ENCODE results near the gene ACOX3.

The ACOX3 gene

DNA sequence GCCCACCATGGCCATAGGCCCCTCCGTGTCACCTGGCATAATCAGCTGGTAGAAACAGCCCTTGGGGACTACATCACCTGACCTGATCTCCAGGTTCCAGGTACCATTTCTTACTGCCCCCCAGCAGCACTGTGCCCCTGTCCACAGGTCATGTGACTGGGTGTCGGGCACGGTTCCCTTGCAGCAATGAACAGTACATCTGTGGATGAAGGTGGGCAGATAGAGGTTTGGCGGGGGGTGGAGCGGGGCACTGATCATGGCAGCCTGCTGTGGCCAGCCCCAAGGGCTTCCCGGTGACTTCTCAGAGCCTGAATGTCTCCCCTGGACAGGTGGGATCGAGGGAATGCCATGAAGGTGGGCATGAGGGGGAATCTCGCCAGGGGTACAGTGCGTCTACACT, 37.8 kb upstream of the ACOX3 start:
- no peaks in the 10 kb centered on the region for H3K9me3 ChIP-seq
- peaks cover 26% of the 10 kb centered on the region for H3K36me3 ChIP-seq
- H3K4me3 ChIP-seq (ENCODE audit: low read depth in 1 of 2, low read length in 1 of 2), result no peak overlapping the region
- no peaks in the 10 kb centered on the region for H3K4me1 ChIP-seq (ENCODE audit: control insufficient read depth in 1 of 2, insufficient read depth in 1 of 2, low read depth in 1 of 2, low read length in 1 of 2)
- no peak overlapping the region for H3K27ac ChIP-seq
- TF ChIP-seq, protein P1, sequence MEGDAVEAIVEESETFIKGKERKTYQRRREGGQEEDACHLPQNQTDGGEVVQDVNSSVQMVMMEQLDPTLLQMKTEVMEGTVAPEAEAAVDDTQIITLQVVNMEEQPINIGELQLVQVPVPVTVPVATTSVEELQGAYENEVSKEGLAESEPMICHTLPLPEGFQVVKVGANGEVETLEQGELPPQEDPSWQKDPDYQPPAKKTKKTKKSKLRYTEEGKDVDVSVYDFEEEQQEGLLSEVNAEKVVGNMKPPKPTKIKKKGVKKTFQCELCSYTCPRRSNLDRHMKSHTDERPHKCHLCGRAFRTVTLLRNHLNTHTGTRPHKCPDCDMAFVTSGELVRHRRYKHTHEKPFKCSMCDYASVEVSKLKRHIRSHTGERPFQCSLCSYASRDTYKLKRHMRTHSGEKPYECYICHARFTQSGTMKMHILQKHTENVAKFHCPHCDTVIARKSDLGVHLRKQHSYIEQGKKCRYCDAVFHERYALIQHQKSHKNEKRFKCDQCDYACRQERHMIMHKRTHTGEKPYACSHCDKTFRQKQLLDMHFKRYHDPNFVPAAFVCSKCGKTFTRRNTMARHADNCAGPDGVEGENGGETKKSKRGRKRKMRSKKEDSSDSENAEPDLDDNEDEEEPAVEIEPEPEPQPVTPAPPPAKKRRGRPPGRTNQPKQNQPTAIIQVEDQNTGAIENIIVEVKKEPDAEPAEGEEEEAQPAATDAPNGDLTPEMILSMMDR (IDR thresholded peaks at IDR 0.05), result no peak
- no peaks in the 10 kb centered on the region for H3K27me3 ChIP-seq

DNA sequence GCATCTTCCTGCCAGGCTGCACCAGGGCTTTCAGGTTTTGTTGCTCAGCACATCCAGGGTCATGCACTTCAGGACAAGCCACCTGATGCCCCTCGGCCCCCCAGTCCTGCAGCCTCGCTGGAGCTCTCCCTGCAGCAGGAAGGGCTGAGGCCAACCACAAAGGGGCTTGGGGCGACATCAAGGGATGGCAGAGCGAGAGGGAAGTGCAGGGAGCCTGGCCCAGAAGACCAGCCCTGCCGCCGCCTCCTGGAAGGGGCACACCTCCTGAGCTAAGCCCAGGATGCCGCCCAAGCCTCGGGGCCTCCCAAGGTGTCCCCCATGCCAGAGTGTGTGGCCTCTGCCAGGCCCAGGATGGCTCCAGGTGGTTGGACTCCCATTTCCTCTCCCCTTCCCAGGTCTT, 37.2 kb upstream of the ACOX3 start:
- TF ChIP-seq, protein P1 (IDR thresholded peaks at IDR 0.05), result no peak
- no peak overlapping the region for H3K27ac ChIP-seq
- no peaks in the 10 kb centered on the region for H3K9me3 ChIP-seq
- peaks cover 26% of the 10 kb centered on the region for H3K36me3 ChIP-seq
- no peaks in the 10 kb centered on the region for H3K27me3 ChIP-seq
- H3K4me3 ChIP-seq (ENCODE audit: low read depth in 1 of 2, low read length in 1 of 2), result no peak overlapping the region
- peaks cover under 1 to 4% of the 10 kb centered on the region in 2 experiments for H3K4me1 ChIP-seq (ENCODE audit: control insufficient read depth in 1 of 2, insufficient read depth in 1 of 2, low read depth in 1 of 2, low read length in 1 of 2)

DNA sequence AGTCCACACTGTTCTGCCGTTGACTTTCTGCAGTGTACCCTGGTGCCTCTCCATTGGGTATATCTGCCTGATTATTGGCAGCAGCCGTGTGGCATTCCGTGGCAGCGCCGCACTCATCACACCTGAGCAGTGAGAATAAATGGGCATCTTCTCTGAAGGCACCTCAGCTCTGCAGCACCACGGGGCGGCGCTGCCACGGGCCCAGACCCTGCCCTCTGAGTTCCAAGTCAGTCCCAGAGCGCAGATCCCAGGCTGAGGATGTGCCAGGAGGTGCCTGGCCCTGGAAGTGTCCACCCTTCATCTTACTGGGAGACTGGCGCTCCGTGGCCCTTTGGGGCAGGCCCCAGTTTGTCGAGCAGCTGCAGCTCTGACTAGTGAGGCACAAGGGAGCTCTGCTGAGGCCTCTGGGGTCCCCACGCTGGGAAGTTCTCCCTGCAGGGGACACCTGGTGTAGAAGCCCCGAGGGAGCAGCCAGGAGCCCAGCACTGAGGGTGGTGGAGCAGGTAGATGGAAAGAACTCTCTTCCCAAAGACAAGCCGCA, 36.6 kb upstream of the ACOX3 start:
- Histone ChIP-seq H3K4me1 (ENCODE audit: control insufficient read depth in 1 of 2, insufficient read depth in 1 of 2, low read depth in 1 of 2, low read length in 1 of 2) (peaks cover 4 to 9% of the 10 kb centered on the region in 2 experiments), H3K36me3 (peaks cover 26% of the 10 kb centered on the region), H3K4me3 (ENCODE audit: low read depth in 1 of 2, low read length in 1 of 2) (no peak overlapping the region), H3K27ac (no peak overlapping the region), H3K27me3 (no peaks in the 10 kb centered on the region), H3K9me3 (no peaks in the 10 kb centered on the region)
- TF ChIP-seq, protein P1 (IDR thresholded peaks at IDR 0.05), result no peak

DNA sequence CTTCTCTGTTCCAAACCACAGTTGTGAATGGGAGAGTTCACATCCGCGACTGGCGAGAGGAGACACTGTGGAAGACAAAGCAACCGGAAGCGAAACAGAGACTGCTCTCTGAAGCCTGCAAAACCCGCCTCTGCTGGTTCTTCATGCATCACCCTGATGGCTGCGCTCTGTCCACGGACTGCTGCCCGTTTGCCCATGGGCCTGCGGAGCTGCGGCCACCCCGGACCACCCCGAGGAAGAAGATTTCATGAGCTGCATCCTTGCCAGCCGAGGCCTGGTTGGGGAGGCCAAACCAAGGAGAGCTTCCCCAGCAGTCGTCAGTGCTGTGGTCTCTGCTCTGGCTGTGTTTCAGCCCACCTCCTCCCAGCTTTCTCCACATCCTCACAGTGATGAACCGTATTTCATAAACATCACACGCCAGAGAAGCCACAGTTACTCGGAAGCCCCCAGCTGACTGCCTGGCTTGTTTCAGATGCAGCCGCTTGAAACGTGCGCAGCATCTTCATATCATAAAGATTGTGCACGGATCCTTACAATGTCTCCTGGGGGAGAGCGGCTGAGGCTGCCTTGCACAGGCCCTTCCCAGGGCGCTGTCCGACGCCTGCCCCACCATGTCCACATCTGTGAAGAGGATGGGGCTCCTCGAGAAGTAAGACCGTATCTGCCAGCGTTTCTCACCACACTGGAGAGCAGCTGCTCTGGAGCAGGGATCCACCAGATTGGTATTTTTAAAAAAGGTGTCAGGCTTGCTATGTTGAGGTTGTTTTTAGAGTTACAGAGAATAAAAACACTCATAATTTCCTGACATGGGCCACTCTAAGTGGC, 35.4 kb upstream of the ACOX3 start:
- H3K27me3 ChIP-seq, result no peaks in the 10 kb centered on the region
- H3K4me1 ChIP-seq (ENCODE audit: control insufficient read depth in 1 of 2, insufficient read depth in 1 of 2, low read depth in 1 of 2, low read length in 1 of 2), result peaks cover 4 to 10% of the 10 kb centered on the region in 2 experiments
- peaks cover 26% of the 10 kb centered on the region for H3K36me3 ChIP-seq
- H3K27ac ChIP-seq, result no peak overlapping the region
- H3K4me3 ChIP-seq (ENCODE audit: low read depth in 1 of 2, low read length in 1 of 2), result no peak overlapping the region
- H3K9me3 ChIP-seq, result no peaks in the 10 kb centered on the region
- TF ChIP-seq, protein P1 (IDR thresholded peaks at IDR 0.05), result no peak

DNA sequence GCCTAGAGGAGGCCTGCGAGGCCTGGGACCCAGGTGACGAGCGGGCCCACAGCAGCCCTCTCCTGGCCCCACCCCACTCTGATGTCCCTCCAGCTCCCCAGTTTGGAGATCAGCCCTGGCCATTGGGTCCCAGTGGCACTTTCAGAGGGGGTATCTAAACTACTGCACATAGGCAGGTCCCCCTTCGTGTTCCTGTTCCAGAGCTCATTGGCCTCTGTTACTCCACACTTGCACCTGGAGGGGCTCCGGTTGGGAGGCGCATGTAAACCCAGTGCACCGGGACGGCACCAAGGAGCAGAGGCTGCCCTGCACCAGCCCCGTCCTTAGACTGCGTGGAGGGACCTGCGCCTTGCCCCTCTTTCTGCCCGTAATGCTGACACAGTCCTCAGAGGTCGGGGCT, 34.3 kb upstream of the ACOX3 start:
- H3K36me3 ChIP-seq, result peaks cover 30% of the 10 kb centered on the region
- TF ChIP-seq, protein P1 (IDR thresholded peaks at IDR 0.05), result no peak
- no peak overlapping the region for H3K4me3 ChIP-seq (ENCODE audit: low read depth in 1 of 2, low read length in 1 of 2)
- no peak overlapping the region for H3K27ac ChIP-seq
- no peaks in the 10 kb centered on the region for H3K9me3 ChIP-seq
- no peaks in the 10 kb centered on the region for H3K27me3 ChIP-seq
- H3K4me1 ChIP-seq (ENCODE audit: control insufficient read depth in 1 of 2, insufficient read depth in 1 of 2, low read depth in 1 of 2, low read length in 1 of 2), result peaks cover 4 to 10% of the 10 kb centered on the region in 2 experiments

Data from neutrophil (primary cell).